Karpas-422 (cell line): ENCODE measurements around the gene LMCD1. TPM values are rescaled to one million over a fixed set of nuclear protein-coding genes. Genes with fewer than 3 reads are reported as not detected.

Experiments
- DNase-seq: peaks from one replicate; pipeline ENCODE4 v3.0.0-alpha.2; 2015
- H2AFZ ChIP-seq: fragments of 200-600 bp; sonication (generic); 2 replicates; pipeline ENCODE4 v1.6.1; 2014; ENCODE audit warnings: antibody characterized with exemption, low read length, mixed read lengths
- H3K27ac ChIP-seq: fragments of 200-600 bp; sonication (generic); 2 replicates; pipeline ENCODE4 v1.5.1; 2014; ENCODE audit warnings: mild to moderate bottlenecking, low read length, moderate library complexity
- H3K27me3 ChIP-seq: fragments of 200-600 bp; sonication (generic); 2 replicates; pipeline ENCODE4 v1.6.1; 2014; ENCODE audit warnings: low read length, mixed read lengths
- H3K36me3 ChIP-seq: fragments of 200-600 bp; sonication (generic); 2 replicates; pipeline ENCODE4 v1.6.1; 2014; ENCODE audit warnings: low read length, mixed read lengths; ENCODE audit not compliant: insufficient read depth
- H3K4me1 ChIP-seq: fragments of 200-600 bp; sonication (generic); 2 replicates; pipeline ENCODE4 v1.6.1; 2014; ENCODE audit warnings: mild to moderate bottlenecking, low read length, mixed read lengths
- H3K4me2 ChIP-seq: fragments of 200-600 bp; sonication (generic); 2 replicates; pipeline ENCODE4 v1.6.1; 2014; ENCODE audit warnings: low read length, low read depth, mild to moderate bottlenecking; ENCODE audit not compliant: poor library complexity, severe bottlenecking
- H3K4me3 ChIP-seq: fragments of 200-600 bp; sonication (generic); 2 replicates; pipeline ENCODE4 v1.5.1; 2014; ENCODE audit warnings: mild to moderate bottlenecking, antibody characterized with exemption, low read length, mixed read lengths
- H3K79me2 ChIP-seq: fragments of 200-600 bp; sonication (generic); 2 replicates; pipeline ENCODE4 v1.6.1; 2014; ENCODE audit warnings: mild to moderate bottlenecking, low read length, mixed read lengths
- H3K9ac ChIP-seq: fragments of 200-600 bp; sonication (generic); 2 replicates; pipeline ENCODE4 v1.6.0; 2014; ENCODE audit warnings: low read length
- H3K9me2 ChIP-seq: fragments of 200-600 bp; sonication (generic), shearing (Covaris generic); replicated peaks from 2 replicates; pipeline ENCODE4 v1.6.0; 2014; ENCODE audit warnings: mild to moderate bottlenecking, low read length, moderate library complexity; ENCODE audit not compliant: insufficient read depth
- H3K9me3 ChIP-seq: fragments of 300-700, 200-600 bp; sonication (generic); 2 replicates; pipeline ENCODE4 v1.6.1; 2014; ENCODE audit warnings: low read length, mixed read lengths
- H4K20me1 ChIP-seq: fragments of 200-600 bp; sonication (generic); 2 replicates; pipeline ENCODE4 v1.6.1; 2014; ENCODE audit warnings: mild to moderate bottlenecking, antibody characterized with exemption, low read length, low read depth; ENCODE audit not compliant: insufficient read depth
- total RNA-seq: library from RNA; depleted of rRNA; stranded (reverse); fragments of >200 nt; shearing (Covaris generic); gene quantifications from 2 replicates; pipeline ENCODE4 v1.2.3, GENCODE V29; 2014; ENCODE audit warnings: low replicate concordance

LMCD1 gene
- total RNA-seq, 1 experiment from 2014 or later = not detected

GRCh38 chr3:8458711-8459110 lies 42.9 kb upstream of the LMCD1 start:
- H2AFZ ChIP-seq = no peak overlapping the region
- H3K4me3 ChIP-seq = no peak overlapping the region

GRCh38 chr3:8460050-8460708 lies 41.4 kb upstream of the LMCD1 start:
- DNase-seq = no peak
- Histone ChIP-seq H3K36me3 (no peaks in the 10 kb centered on the region), H3K9ac (no peak overlapping the region), H3K27me3 (peaks cover 3% of the 10 kb centered on the region; the same call in 1 of the 2 replicates), H3K27ac (no peak overlapping the region), H3K9me3 (no peaks in the 10 kb centered on the region), H3K9me2 (no peaks in the 10 kb centered on the region), H3K79me2 (no peaks in the 10 kb centered on the region), H3K4me2 (no peak overlapping the region), H3K4me3 (no peak overlapping the region), H4K20me1 (no peaks in the 10 kb centered on the region), H2AFZ (no peak overlapping the region), H3K4me1 (no peaks in the 10 kb centered on the region)

More at GRCh38 chr3:8458711-8459110, 42.9 kb upstream of the LMCD1 start:
- Histone ChIP-seq H3K9ac (no peak overlapping the region), H3K36me3 (no peaks in the 10 kb centered on the region), H4K20me1 (no peaks in the 10 kb centered on the region), H3K9me3 (no peaks in the 10 kb centered on the region), H3K27me3 (peaks cover 3% of the 10 kb centered on the region; the same call in 1 of the 2 replicates), H3K4me2 (no peak overlapping the region), H3K27ac (no peak overlapping the region), H3K79me2 (no peaks in the 10 kb centered on the region), H3K9me2 (no peaks in the 10 kb centered on the region), H3K4me1 (no peaks in the 10 kb centered on the region)
- DNase-seq = no peak

- H3K9me2 ChIP-seq = no peaks in the 10 kb centered on the region
- H3K36me3 ChIP-seq = no peaks in the 10 kb centered on the region
- H3K27ac ChIP-seq = no peak overlapping the region
- H3K4me2 ChIP-seq = no peak overlapping the region
- no peaks in the 10 kb centered on the region for H3K79me2 ChIP-seq
- peaks cover 3% of the 10 kb centered on the region; the same call in 1 of the 2 replicates for H3K27me3 ChIP-seq
- no peaks in the 10 kb centered on the region for H4K20me1 ChIP-seq
- H3K4me1 ChIP-seq = no peaks in the 10 kb centered on the region
- no peaks in the 10 kb centered on the region for H3K9me3 ChIP-seq
- H3K9ac ChIP-seq = no peak overlapping the region
- no peak overlapping the region for H2AFZ ChIP-seq
- DNase-seq = no peak
- H3K4me3 ChIP-seq = no peak overlapping the region
These were observed 40.7 kb upstream of the LMCD1 start for GRCh38 chr3:8460815-8461456.

- Histone ChIP-seq H3K4me2 (no peak overlapping the region), H3K9ac (no peak overlapping the region), H3K79me2 (no peaks in the 10 kb centered on the region), H3K9me2 (no peaks in the 10 kb centered on the region), H3K27ac (no peak overlapping the region), H2AFZ (no peak overlapping the region), H3K36me3 (no peaks in the 10 kb centered on the region), H3K27me3 (no peaks in the 10 kb centered on the region), H4K20me1 (no peaks in the 10 kb centered on the region), H3K4me1 (no peaks in the 10 kb centered on the region), H3K4me3 (no peak overlapping the region), H3K9me3 (no peaks in the 10 kb centered on the region)
- DNase-seq = no peak
These were observed 37.0 kb upstream of the LMCD1 start for GRCh38 chr3:8464668-8465067.

- no peak for DNase-seq
- no peaks in the 10 kb centered on the region for H3K9me3 ChIP-seq
- H3K4me2 ChIP-seq = no peak overlapping the region
- no peak overlapping the region for H2AFZ ChIP-seq
- H3K36me3 ChIP-seq = no peaks in the 10 kb centered on the region
- H3K79me2 ChIP-seq = no peaks in the 10 kb centered on the region
- H3K27me3 ChIP-seq = no peaks in the 10 kb centered on the region
- no peak overlapping the region for H3K4me3 ChIP-seq
- H3K9me2 ChIP-seq = no peaks in the 10 kb centered on the region
- H3K4me1 ChIP-seq = no peaks in the 10 kb centered on the region
- H3K9ac ChIP-seq = no peak overlapping the region
- no peak overlapping the region for H3K27ac ChIP-seq
- no peaks in the 10 kb centered on the region for H4K20me1 ChIP-seq
These were observed 35.1 kb upstream of the LMCD1 start for GRCh38 chr3:8466526-8466925.

GRCh38 chr3:8470801-8471200 lies 30.8 kb upstream of the LMCD1 start:
- no peak overlapping the region for H3K4me3 ChIP-seq
- H3K79me2 ChIP-seq = no peaks in the 10 kb centered on the region
- H3K9ac ChIP-seq = no peak overlapping the region
- H3K9me3 ChIP-seq = no peaks in the 10 kb centered on the region
- H3K9me2 ChIP-seq = no peaks in the 10 kb centered on the region
- no peaks in the 10 kb centered on the region for H3K36me3 ChIP-seq
- H3K27me3 ChIP-seq = no peaks in the 10 kb centered on the region
- H4K20me1 ChIP-seq = no peaks in the 10 kb centered on the region
- DNase-seq = no peak
- H3K27ac ChIP-seq = no peak overlapping the region
- H3K4me2 ChIP-seq = no peak overlapping the region
- H3K4me1 ChIP-seq = no peaks in the 10 kb centered on the region
- H2AFZ ChIP-seq = no peak overlapping the region

GRCh38 chr3:8472549-8472948 lies 29.1 kb upstream of the LMCD1 start:
- Histone ChIP-seq H3K36me3 (no peaks in the 10 kb centered on the region), H2AFZ (no peak overlapping the region), H3K4me2 (no peak overlapping the region), H3K79me2 (no peaks in the 10 kb centered on the region), H3K9me3 (no peaks in the 10 kb centered on the region), H3K27me3 (no peaks in the 10 kb centered on the region), H3K27ac (no peak overlapping the region), H3K9ac (no peak overlapping the region), H3K4me1 (no peaks in the 10 kb centered on the region), H3K9me2 (no peaks in the 10 kb centered on the region), H3K4me3 (no peak overlapping the region), H4K20me1 (no peaks in the 10 kb centered on the region)
- DNase-seq = no peak

- H3K9me3 ChIP-seq = no peaks in the 10 kb centered on the region
- H3K27me3 ChIP-seq = no peaks in the 10 kb centered on the region
- no peak overlapping the region for H3K27ac ChIP-seq
- H3K9me2 ChIP-seq = no peaks in the 10 kb centered on the region
- H3K9ac ChIP-seq = no peak overlapping the region
- H3K36me3 ChIP-seq = no peaks in the 10 kb centered on the region
- no peak overlapping the region for H3K4me2 ChIP-seq
- no peak overlapping the region for H3K4me3 ChIP-seq
- no peak for DNase-seq
- H4K20me1 ChIP-seq = no peaks in the 10 kb centered on the region
- H3K4me1 ChIP-seq = no peaks in the 10 kb centered on the region
- no peak overlapping the region for H2AFZ ChIP-seq
- H3K79me2 ChIP-seq = no peaks in the 10 kb centered on the region
These were observed 28.6 kb upstream of the LMCD1 start for GRCh38 chr3:8473029-8473428.
